ENCODE measurements around the gene CDKAL1.
A peak's percentile ranks its signal among the peaks of the same experiment; 100 is the strongest.

CDKAL1 gene

GRCh38 chr6:21220271-21220987, 686.2 kb downstream of the CDKAL1 start:
- Histone ChIP-seq H3K9me2 (replicated peaks; ENCODE audit: low read depth, low read length) (no peaks in the 10 kb centered on the region), H3K9ac (ENCODE audit: low read depth, low read length, poor library complexity, severe bottlenecking) (no peak overlapping the region), H3K79me2 (ENCODE audit: insufficient read depth, low read length) (no peaks in the 10 kb centered on the region), H3K9me3 (ENCODE audit: insufficient read depth, low read depth, low read length) (no peaks in the 10 kb centered on the region), H3K27me3 (ENCODE audit: insufficient read depth, low read length, poor library complexity, severe bottlenecking) (no peaks in the 10 kb centered on the region), H3K36me3 (ENCODE audit: insufficient read depth, low read length) (no peaks in the 10 kb centered on the region), H3K4me1 (ENCODE audit: insufficient read depth, low read length, poor library complexity, severe bottlenecking) (no peaks in the 10 kb centered on the region), H3F3A (ENCODE audit: low read depth) (no peaks in the 10 kb centered on the region), H3K4me3 (ENCODE audit: low read length, poor library complexity, severe bottlenecking) (no peak overlapping the region), H3K4me2 (ENCODE audit: low read depth, low read length, poor library complexity, severe bottlenecking) (no peak overlapping the region), H4K20me1 (ENCODE audit: insufficient read depth, low read length, poor library complexity, severe bottlenecking) (no peaks in the 10 kb centered on the region), H2AFZ (ENCODE audit: low read length) (no peak overlapping the region)
- no peak for TF ChIP-seq CTCF (conservative IDR thresholded peaks at IDR 0.05; ENCODE audit: low read length)
- TF ChIP-seq EZH2phosphoT487 (IDR thresholded peaks at IDR 0.05; ENCODE audit: borderline replicate concordance) = no peak

GRCh38 chr6:21222656-21223055, 688.4 kb downstream of the CDKAL1 start:
- no peaks in the 10 kb centered on the region for H3K9me3 ChIP-seq (ENCODE audit: insufficient read depth, low read depth, low read length)
- peaks cover under 1% of the 10 kb centered on the region for H3K4me1 ChIP-seq (ENCODE audit: insufficient read depth, low read length, poor library complexity, severe bottlenecking)
- H3K9me2 ChIP-seq (replicated peaks; ENCODE audit: low read depth, low read length) = no peaks in the 10 kb centered on the region
- no peak overlapping the region for H3K4me3 ChIP-seq (ENCODE audit: low read length, poor library complexity, severe bottlenecking)
- TF ChIP-seq CTCF (conservative IDR thresholded peaks at IDR 0.05; ENCODE audit: low read length) = 0 out of 2 replicates have a peak, but pooled peaks have one; percentile 24
- no peak for TF ChIP-seq EZH2phosphoT487 (IDR thresholded peaks at IDR 0.05; ENCODE audit: borderline replicate concordance)
- no peaks in the 10 kb centered on the region for H3F3A ChIP-seq (ENCODE audit: low read depth)
- H4K20me1 ChIP-seq (ENCODE audit: insufficient read depth, low read length, poor library complexity, severe bottlenecking) = no peaks in the 10 kb centered on the region
- H3K9ac ChIP-seq (ENCODE audit: low read depth, low read length, poor library complexity, severe bottlenecking) = no peak overlapping the region
- H3K4me2 ChIP-seq (ENCODE audit: low read depth, low read length, poor library complexity, severe bottlenecking) = no peak overlapping the region
- H2AFZ ChIP-seq (ENCODE audit: low read length) = no peak overlapping the region
- H3K79me2 ChIP-seq (ENCODE audit: insufficient read depth, low read length) = no peaks in the 10 kb centered on the region
- H3K27me3 ChIP-seq (ENCODE audit: insufficient read depth, low read length, poor library complexity, severe bottlenecking) = no peaks in the 10 kb centered on the region
- no peaks in the 10 kb centered on the region for H3K36me3 ChIP-seq (ENCODE audit: insufficient read depth, low read length)

- Histone ChIP-seq H3K27me3 (ENCODE audit: insufficient read depth, low read length, poor library complexity, severe bottlenecking) (no peaks in the 10 kb centered on the region), H3K4me3 (ENCODE audit: low read length, poor library complexity, severe bottlenecking) (no peak overlapping the region), H3K9ac (ENCODE audit: low read depth, low read length, poor library complexity, severe bottlenecking) (no peak overlapping the region), H3F3A (ENCODE audit: low read depth) (no peaks in the 10 kb centered on the region), H3K79me2 (ENCODE audit: insufficient read depth, low read length) (no peaks in the 10 kb centered on the region), H3K4me1 (ENCODE audit: insufficient read depth, low read length, poor library complexity, severe bottlenecking) (peaks cover 5% of the 10 kb centered on the region), H3K9me2 (replicated peaks; ENCODE audit: low read depth, low read length) (no peaks in the 10 kb centered on the region), H3K9me3 (ENCODE audit: insufficient read depth, low read depth, low read length) (no peaks in the 10 kb centered on the region), H4K20me1 (ENCODE audit: insufficient read depth, low read length, poor library complexity, severe bottlenecking) (no peaks in the 10 kb centered on the region), H3K36me3 (ENCODE audit: insufficient read depth, low read length) (peaks cover 5% of the 10 kb centered on the region; the same call in 1 of the 2 replicates), H2AFZ (ENCODE audit: low read length) (no peak overlapping the region), H3K4me2 (ENCODE audit: low read depth, low read length, poor library complexity, severe bottlenecking) (no peak overlapping the region)
- TF ChIP-seq EZH2phosphoT487 (IDR thresholded peaks at IDR 0.05; ENCODE audit: borderline replicate concordance) (no peak), CTCF (conservative IDR thresholded peaks at IDR 0.05; ENCODE audit: low read length) (no peak)
These were observed 691.7 kb downstream of the CDKAL1 start for GRCh38 chr6:21225912-21226311.
